Nephron (organoid): ENCODE measurements around the gene NES.

Source experiments
- H3K27ac Mint-ChIP-seq, 3 experiments: 2 replicates each; pipeline ENCODE4 v1.8.0; 2020; ENCODE audit warnings: mixed read lengths in 3 of 3, mild to moderate bottlenecking in 2 of 3, moderate library complexity in 1 of 3
- H3K27me3 Mint-ChIP-seq: 2 replicates; pipeline ENCODE4 v1.8.0; 2021; ENCODE audit warnings: low read depth, mild to moderate bottlenecking, moderate library complexity, mixed read lengths
- H3K36me3 Mint-ChIP-seq: 2 replicates; pipeline ENCODE4 v1.8.0; 2020; ENCODE audit warnings: low read depth, mixed read lengths
- H3K4me1 Mint-ChIP-seq: 2 replicates; pipeline ENCODE4 v1.8.0; 2020; ENCODE audit warnings: mixed read lengths
- H3K4me3 Mint-ChIP-seq, 3 experiments: 2 replicates each; pipeline ENCODE4 v1.8.0; 2020; ENCODE audit warnings: mild to moderate bottlenecking in 3 of 3, mixed read lengths in 3 of 3, moderate library complexity in 2 of 3
- H3K9me3 Mint-ChIP-seq: 2 replicates; pipeline ENCODE4 v1.8.0; 2020; ENCODE audit warnings: mixed read lengths
- TF ChIP-seq, protein P1 (sequence below), 3 experiments: fragments of 200-600 bp; sonication (generic); IDR thresholded peaks; one replicate each; pipeline ENCODE4 v1.5.0; 2021; ENCODE audit warnings: antibody characterized with exemption in 3 of 3; ENCODE audit not compliant: unreplicated experiment in 3 of 3

The NES gene

DNA sequence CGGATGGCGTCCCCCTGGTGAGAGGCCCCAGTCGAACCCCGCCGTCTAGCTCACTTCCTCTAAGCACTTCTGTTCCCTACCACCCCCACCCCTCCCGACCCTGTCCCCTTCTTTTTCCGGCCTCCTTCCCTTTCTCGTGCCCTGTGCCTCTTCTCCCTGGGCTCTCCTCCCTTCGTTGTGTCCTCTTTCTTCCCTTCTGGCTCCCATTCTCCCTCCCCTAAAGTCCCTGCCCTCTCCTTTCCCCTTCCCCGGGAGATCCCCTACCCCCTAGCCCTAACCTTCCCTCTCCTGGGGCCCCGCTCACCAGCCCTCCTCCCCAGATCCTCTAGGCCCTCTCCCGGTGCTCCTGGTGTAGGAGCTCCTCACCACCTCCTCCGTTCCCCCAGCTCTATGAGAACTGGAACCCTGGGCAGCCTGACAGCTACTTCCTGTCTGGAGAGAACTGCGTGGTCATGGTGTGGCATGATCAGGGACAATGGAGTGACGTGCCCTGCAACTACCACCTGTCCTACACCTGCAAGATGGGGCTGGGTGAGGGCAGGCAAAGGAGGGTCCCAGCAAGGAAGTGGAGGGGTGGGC lies 19.4 kb downstream of the NES start:
- Mint-ChIP-seq H3K27me3 (peaks cover 60% of the 10 kb centered on the region), H3K36me3 (no peaks in the 10 kb centered on the region), H3K4me1 (peaks cover 45% of the 10 kb centered on the region), H3K4me3 (peak overlapping the region; percentile 72 to 75 (median 73)), H3K9me3 (no peaks in the 10 kb centered on the region), H3K27ac (no peak overlapping the region)
- TF ChIP-seq, protein P1, sequence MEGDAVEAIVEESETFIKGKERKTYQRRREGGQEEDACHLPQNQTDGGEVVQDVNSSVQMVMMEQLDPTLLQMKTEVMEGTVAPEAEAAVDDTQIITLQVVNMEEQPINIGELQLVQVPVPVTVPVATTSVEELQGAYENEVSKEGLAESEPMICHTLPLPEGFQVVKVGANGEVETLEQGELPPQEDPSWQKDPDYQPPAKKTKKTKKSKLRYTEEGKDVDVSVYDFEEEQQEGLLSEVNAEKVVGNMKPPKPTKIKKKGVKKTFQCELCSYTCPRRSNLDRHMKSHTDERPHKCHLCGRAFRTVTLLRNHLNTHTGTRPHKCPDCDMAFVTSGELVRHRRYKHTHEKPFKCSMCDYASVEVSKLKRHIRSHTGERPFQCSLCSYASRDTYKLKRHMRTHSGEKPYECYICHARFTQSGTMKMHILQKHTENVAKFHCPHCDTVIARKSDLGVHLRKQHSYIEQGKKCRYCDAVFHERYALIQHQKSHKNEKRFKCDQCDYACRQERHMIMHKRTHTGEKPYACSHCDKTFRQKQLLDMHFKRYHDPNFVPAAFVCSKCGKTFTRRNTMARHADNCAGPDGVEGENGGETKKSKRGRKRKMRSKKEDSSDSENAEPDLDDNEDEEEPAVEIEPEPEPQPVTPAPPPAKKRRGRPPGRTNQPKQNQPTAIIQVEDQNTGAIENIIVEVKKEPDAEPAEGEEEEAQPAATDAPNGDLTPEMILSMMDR (IDR thresholded peaks at IDR 0.05; ENCODE audit: unreplicated experiment in 3 of 3): peak in 1 of 3 experiments; percentile 7

- peaks cover 65% of the 10 kb centered on the region for H3K27me3 Mint-ChIP-seq
- TF ChIP-seq, protein P1 (IDR thresholded peaks at IDR 0.05; ENCODE audit: unreplicated experiment in 3 of 3): peak; percentile 94 to 97 (median 96)
- no peak overlapping the region for H3K27ac Mint-ChIP-seq
- H3K9me3 Mint-ChIP-seq: no peaks in the 10 kb centered on the region
- peak overlapping the region; percentile 72 to 75 (median 73) for H3K4me3 Mint-ChIP-seq
- H3K4me1 Mint-ChIP-seq: peaks cover 37% of the 10 kb centered on the region
- no peaks in the 10 kb centered on the region for H3K36me3 Mint-ChIP-seq
Observed at GRCh38 chr1:156656806-156657740, 20.1 kb downstream of the NES start.

DNA sequence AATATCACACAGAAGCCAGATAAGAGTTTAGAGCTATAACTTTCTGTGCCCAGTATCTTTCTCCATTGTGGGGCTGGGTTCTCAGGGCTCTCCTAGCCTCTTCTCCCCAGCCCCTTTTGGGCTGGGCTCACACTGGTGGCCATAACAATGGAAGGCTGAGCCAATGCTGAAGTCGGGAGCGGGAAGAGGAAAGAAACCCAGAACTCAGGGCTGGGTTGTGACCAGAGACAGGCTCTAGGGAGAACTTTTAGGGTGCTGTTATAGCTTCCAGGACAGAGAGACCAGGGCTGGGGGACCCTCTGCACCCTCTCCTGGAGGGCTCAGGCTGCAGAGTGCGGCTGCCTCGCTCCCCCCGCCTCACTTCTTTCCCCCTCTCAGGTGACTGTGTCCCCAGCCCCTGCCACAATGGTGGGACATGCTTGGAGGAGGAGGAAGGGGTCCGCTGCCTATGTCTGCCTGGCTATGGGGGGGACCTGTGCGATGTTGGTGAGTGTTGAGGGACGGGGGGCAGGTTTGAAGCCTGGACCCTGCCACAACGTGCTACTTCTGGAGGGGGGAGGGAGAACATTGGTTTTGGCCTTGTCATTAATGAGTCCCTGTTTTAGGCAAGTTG lies 21.2 kb downstream of the NES start:
- Mint-ChIP-seq H3K9me3 (no peaks in the 10 kb centered on the region), H3K27ac (no peak overlapping the region), H3K4me1 (peaks cover 26% of the 10 kb centered on the region), H3K36me3 (no peaks in the 10 kb centered on the region), H3K4me3 (no peak overlapping the region), H3K27me3 (peaks cover 75% of the 10 kb centered on the region)
- TF ChIP-seq, protein P1 (IDR thresholded peaks at IDR 0.05; ENCODE audit: unreplicated experiment in 3 of 3): no peak

- no peak overlapping the region for H3K27ac Mint-ChIP-seq
- TF ChIP-seq, protein P1 (IDR thresholded peaks at IDR 0.05; ENCODE audit: unreplicated experiment in 3 of 3): no peak
- H3K4me3 Mint-ChIP-seq: no peak overlapping the region
- no peaks in the 10 kb centered on the region for H3K36me3 Mint-ChIP-seq
- peaks cover 20% of the 10 kb centered on the region for H3K4me1 Mint-ChIP-seq
- no peaks in the 10 kb centered on the region for H3K9me3 Mint-ChIP-seq
- H3K27me3 Mint-ChIP-seq: peaks cover 82% of the 10 kb centered on the region
Observed at GRCh38 chr1:156655151-156655903, 21.9 kb downstream of the NES start.

DNA sequence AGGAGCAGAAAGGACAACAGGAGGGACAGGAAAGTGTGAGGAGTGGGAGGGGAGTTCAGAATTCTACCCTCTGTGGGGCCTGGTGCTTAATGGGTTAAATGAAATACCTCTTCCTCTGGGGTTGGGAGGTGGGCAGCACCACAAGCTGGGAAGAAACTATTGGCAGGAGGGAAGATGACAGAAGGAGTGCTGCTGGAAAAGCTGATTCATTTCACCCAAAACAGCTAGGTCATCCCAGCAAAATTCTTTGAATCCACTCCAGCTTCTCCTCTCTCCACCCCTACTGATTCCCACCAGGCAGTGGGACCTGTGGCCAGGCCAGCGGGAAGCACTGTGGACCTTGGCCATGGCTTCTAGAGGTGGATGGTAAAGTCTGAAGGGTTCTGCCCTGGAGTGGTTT lies 22.5 kb downstream of the NES start:
- TF ChIP-seq, protein P1 (IDR thresholded peaks at IDR 0.05; ENCODE audit: unreplicated experiment in 3 of 3): no peak
- Mint-ChIP-seq H3K4me1 (peaks cover 14% of the 10 kb centered on the region), H3K27ac (no peak overlapping the region), H3K27me3 (peaks cover 87% of the 10 kb centered on the region), H3K9me3 (no peaks in the 10 kb centered on the region), H3K36me3 (no peaks in the 10 kb centered on the region), H3K4me3 (no peak overlapping the region)
